ENCODE measurements around the gene CD300H. TPM values are rescaled to one million over a fixed set of nuclear protein-coding genes. Genes with fewer than 3 reads are reported as not detected.

The CD300H gene
- total RNA-seq, 1 experiment from 2014 or later, result not detected

DNA sequence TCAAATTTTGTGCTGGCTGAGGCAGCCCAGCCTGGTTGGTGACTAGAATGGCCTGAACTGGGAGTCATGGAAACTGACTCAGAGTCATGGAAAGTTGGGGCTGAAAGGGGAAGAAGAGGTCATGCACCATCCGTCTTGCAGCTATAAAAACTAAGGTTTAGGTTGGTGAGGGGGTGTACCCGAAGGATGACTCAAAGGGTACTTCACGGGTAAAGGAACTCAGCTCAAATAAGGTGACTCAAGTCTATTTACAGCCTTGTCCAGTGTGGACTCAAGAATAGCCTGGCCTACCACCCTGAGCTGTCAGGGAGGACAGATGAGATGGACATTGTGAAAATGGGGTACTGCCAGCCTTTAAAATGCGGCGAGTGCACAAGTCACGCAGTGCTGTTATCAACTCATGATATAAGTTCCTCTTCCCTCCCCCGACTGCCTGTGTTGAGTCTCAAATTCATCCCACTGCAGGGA is 54.7 kb downstream of the CD300H start:
- H3K27ac ChIP-seq (ENCODE audit: low read length), result no peak overlapping the region
- no peaks in the 10 kb centered on the region for H3K36me3 ChIP-seq (ENCODE audit: control insufficient read depth, insufficient read depth, low read length)
- in situ Hi-C loops (cut with HindIII; ENCODE audit: low pct_unique_long_range_greater_than_20kb, low sequenced_read_pairs), result no loop called here
- intact Hi-C loops (cut with micrococcal nuclease; ENCODE audit: unreplicated experiment), result no loop called here
- H3K4me3 ChIP-seq (ENCODE audit: low read depth in 2 of 2, low read length in 2 of 2), result no peak overlapping the region
- no peak for ATAC-seq
- peaks cover 6% of the 10 kb centered on the region; the same call in 1 of the 2 replicates for H3K9me3 ChIP-seq (ENCODE audit: control insufficient read depth, insufficient read depth, low read depth, low read length)
- H3K4me1 ChIP-seq (ENCODE audit: control insufficient read depth, insufficient read depth, low read length), result no peaks in the 10 kb centered on the region
- TF ChIP-seq, protein P1, sequence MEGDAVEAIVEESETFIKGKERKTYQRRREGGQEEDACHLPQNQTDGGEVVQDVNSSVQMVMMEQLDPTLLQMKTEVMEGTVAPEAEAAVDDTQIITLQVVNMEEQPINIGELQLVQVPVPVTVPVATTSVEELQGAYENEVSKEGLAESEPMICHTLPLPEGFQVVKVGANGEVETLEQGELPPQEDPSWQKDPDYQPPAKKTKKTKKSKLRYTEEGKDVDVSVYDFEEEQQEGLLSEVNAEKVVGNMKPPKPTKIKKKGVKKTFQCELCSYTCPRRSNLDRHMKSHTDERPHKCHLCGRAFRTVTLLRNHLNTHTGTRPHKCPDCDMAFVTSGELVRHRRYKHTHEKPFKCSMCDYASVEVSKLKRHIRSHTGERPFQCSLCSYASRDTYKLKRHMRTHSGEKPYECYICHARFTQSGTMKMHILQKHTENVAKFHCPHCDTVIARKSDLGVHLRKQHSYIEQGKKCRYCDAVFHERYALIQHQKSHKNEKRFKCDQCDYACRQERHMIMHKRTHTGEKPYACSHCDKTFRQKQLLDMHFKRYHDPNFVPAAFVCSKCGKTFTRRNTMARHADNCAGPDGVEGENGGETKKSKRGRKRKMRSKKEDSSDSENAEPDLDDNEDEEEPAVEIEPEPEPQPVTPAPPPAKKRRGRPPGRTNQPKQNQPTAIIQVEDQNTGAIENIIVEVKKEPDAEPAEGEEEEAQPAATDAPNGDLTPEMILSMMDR (IDR thresholded peaks at IDR 0.05), result no peak
- peaks cover 11% of the 10 kb centered on the region for H3K27me3 ChIP-seq (ENCODE audit: control insufficient read depth, insufficient read depth, low read length)
- BruUV-seq (replicated peaks), result no TSS peak
- CTCF ChIA-PET, result interaction anchor here (0.7 kb wide), 1 partner anchor 138 kb away, joined by 3 read pairs; no protein-coding TSS in a partner anchor
- DNase-seq (ENCODE audit: low read depth, low spot score), result no peak
- POLR2A ChIA-PET, result interaction anchor here (0.6 kb wide), 1 partner anchor 74 kb away, joined by 3 read pairs; no protein-coding TSS in a partner anchor

DNA sequence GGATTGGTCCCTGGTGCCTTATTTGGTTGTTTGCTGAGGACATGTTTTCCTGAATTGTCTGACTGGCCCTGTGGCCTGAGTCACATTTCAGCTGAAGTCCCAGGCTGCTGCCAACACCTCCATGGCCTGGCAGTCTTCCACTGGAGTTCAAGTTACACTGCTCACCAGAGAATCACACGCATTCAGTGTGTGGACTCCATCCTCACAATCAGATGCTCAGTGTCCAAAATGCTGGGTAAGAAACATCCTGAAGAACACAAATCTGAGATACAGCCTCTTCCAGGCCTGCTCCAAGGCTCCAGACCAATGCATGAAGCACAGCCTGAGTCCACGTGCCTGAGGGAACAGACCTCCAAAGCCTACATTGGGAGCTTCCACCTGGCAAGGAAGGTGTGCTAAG is 55.3 kb downstream of the CD300H start:
- ChIA-PET POLR2A (interaction anchor here (0.6 kb wide), 1 partner anchor 75 kb away, joined by 3 read pairs; no protein-coding TSS in a partner anchor), CTCF (interaction anchor here (0.7 kb wide), 1 partner anchor 137 kb away, joined by 3 read pairs; no protein-coding TSS in a partner anchor)
- ATAC-seq, result no peak
- Histone ChIP-seq H3K9me3 (ENCODE audit: control insufficient read depth, insufficient read depth, low read depth, low read length) (peaks cover 6% of the 10 kb centered on the region; the same call in 1 of the 2 replicates), H3K4me1 (ENCODE audit: control insufficient read depth, insufficient read depth, low read length) (no peaks in the 10 kb centered on the region), H3K4me3 (ENCODE audit: low read depth in 2 of 2, low read length in 2 of 2) (no peak overlapping the region), H3K36me3 (ENCODE audit: control insufficient read depth, insufficient read depth, low read length) (no peaks in the 10 kb centered on the region), H3K27ac (ENCODE audit: low read length) (no peak overlapping the region), H3K27me3 (ENCODE audit: control insufficient read depth, insufficient read depth, low read length) (peaks cover 11% of the 10 kb centered on the region)
- BruUV-seq (replicated peaks), result no TSS peak
- intact Hi-C loops (cut with micrococcal nuclease; ENCODE audit: unreplicated experiment), result no loop called here
- no peak for DNase-seq (ENCODE audit: low read depth, low spot score)
- TF ChIP-seq, protein P2, sequence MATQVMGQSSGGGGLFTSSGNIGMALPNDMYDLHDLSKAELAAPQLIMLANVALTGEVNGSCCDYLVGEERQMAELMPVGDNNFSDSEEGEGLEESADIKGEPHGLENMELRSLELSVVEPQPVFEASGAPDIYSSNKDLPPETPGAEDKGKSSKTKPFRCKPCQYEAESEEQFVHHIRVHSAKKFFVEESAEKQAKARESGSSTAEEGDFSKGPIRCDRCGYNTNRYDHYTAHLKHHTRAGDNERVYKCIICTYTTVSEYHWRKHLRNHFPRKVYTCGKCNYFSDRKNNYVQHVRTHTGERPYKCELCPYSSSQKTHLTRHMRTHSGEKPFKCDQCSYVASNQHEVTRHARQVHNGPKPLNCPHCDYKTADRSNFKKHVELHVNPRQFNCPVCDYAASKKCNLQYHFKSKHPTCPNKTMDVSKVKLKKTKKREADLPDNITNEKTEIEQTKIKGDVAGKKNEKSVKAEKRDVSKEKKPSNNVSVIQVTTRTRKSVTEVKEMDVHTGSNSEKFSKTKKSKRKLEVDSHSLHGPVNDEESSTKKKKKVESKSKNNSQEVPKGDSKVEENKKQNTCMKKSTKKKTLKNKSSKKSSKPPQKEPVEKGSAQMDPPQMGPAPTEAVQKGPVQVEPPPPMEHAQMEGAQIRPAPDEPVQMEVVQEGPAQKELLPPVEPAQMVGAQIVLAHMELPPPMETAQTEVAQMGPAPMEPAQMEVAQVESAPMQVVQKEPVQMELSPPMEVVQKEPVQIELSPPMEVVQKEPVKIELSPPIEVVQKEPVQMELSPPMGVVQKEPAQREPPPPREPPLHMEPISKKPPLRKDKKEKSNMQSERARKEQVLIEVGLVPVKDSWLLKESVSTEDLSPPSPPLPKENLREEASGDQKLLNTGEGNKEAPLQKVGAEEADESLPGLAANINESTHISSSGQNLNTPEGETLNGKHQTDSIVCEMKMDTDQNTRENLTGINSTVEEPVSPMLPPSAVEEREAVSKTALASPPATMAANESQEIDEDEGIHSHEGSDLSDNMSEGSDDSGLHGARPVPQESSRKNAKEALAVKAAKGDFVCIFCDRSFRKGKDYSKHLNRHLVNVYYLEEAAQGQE (IDR thresholded peaks at IDR 0.05; ENCODE audit: insufficient read depth in 1 of 2, low read depth in 2 of 2, low read length in 1 of 2), result no peak
- no peak for TF ChIP-seq SIN3A (IDR thresholded peaks at IDR 0.05; ENCODE audit: borderline replicate concordance, insufficient read depth, low read depth, low read length)
- TF ChIP-seq POLR2AphosphoS5 (IDR thresholded peaks at IDR 0.05; ENCODE audit: low read depth, low read length), result no peak
- TF ChIP-seq TCF7L2 (IDR thresholded peaks at IDR 0.05; ENCODE audit: low read depth, low read length), result no peak
- TF ChIP-seq, protein P1 (IDR thresholded peaks at IDR 0.05), result no peak
- in situ Hi-C loops (cut with HindIII; ENCODE audit: low pct_unique_long_range_greater_than_20kb, low sequenced_read_pairs), result no loop called here

Other genes starting within 250 kb of the CD300H start
- not detected for gene KIF19, start 241.3 kb downstream of the CD300H start, total RNA-seq (2021; ENCODE audit: unreplicated experiment)
- not detected for gene BTBD17, start 205.6 kb downstream of the CD300H start, total RNA-seq (2021; ENCODE audit: unreplicated experiment)
- not detected for gene GPR142, start 200.0 kb downstream of the CD300H start, total RNA-seq (2021; ENCODE audit: unreplicated experiment)
- gene GPRC5C, start 135.4 kb downstream of the CD300H start, total RNA-seq (2021; ENCODE audit: unreplicated experiment), result 57.1 TPM
- 0.21 TPM for gene CD300A, start 100.9 kb downstream of the CD300H start, total RNA-seq (2021; ENCODE audit: unreplicated experiment)
- gene CD300LB, start 36.0 kb downstream of the CD300H start, total RNA-seq (2021; ENCODE audit: unreplicated experiment), result not detected
- gene CD300C, start 21.4 kb downstream of the CD300H start, total RNA-seq (2021; ENCODE audit: unreplicated experiment), result not detected
- gene CD300LD, start 24.8 kb upstream of the CD300H start, total RNA-seq (2021; ENCODE audit: unreplicated experiment), result not detected
- not detected for gene CD300E, start 56.2 kb upstream of the CD300H start, total RNA-seq (2021; ENCODE audit: unreplicated experiment)
- gene CD300LF, start 145.4 kb upstream of the CD300H start, total RNA-seq (2021; ENCODE audit: unreplicated experiment), result not detected
- 1.5 TPM for gene RAB37, start 169.7 kb upstream of the CD300H start, total RNA-seq (2021; ENCODE audit: unreplicated experiment)
- gene NHERF1, start 181.1 kb upstream of the CD300H start, total RNA-seq (2021; ENCODE audit: unreplicated experiment), result 90.8 TPM
- gene NAT9, start 208.8 kb upstream of the CD300H start, total RNA-seq (2021; ENCODE audit: unreplicated experiment), result 90.1 TPM